H1 (cell line): ENCODE data around the gene PTPN18. TPM values are rescaled to one million over a fixed set of nuclear protein-coding genes. Genes with fewer than 3 reads are reported as not detected.

Source experiments
- CTCF ChIA-PET: fragments of 300-600 bp; sonication (Branson Sonifier 250); formaldehyde crosslinking; loops from one replicate; lab custom pipeline; 2021; ENCODE audit not compliant: partially characterized antibody; lab: Charles Lee
- POLR2A ChIA-PET: fragments of 300-600 bp; sonication (Branson Sonifier 250); formaldehyde crosslinking; loops from one replicate; lab custom pipeline; 2021; ENCODE audit warnings: inconsistent platforms; ENCODE audit not compliant: partially characterized antibody; lab: Charles Lee
- DNase-seq, 2 experiments: peaks; one replicate each; pipeline versions ENCODE4 v3.0.0 to v3.0.0-alpha.2; 2010 to 2022; ENCODE audit warnings: low spot score in 2 of 2, low read depth in 1 of 2, mixed read lengths in 1 of 2
- FAIRE-seq: peaks from 2 replicates; lab custom pipeline; 2011; peaks lifted over from hg19 to GRCh38; lab: Jason Lieb, UNC
- H2AFZ ChIP-seq: 2 replicates; pipeline ENCODE4 v1.8.1; 2012; ENCODE audit warnings: low read length, inconsistent platforms
- H2AK5ac ChIP-seq: 2 replicates; pipeline ENCODE4 v1.6.1; 2013; ENCODE audit warnings: low read depth, low read length
- H2BK120ac ChIP-seq: replicated peaks from 2 replicates; pipeline ENCODE3; 2013; ENCODE audit warnings: low read depth, low read length, inconsistent platforms
- H2BK12ac ChIP-seq: 2 replicates; pipeline ENCODE4 v1.6.1; 2013; ENCODE audit warnings: low read depth, low read length
- H2BK15ac ChIP-seq: 2 replicates; pipeline ENCODE4 v1.6.1; 2013; ENCODE audit warnings: low read length
- H2BK20ac ChIP-seq: 2 replicates; pipeline ENCODE4 v1.6.1; 2013; ENCODE audit warnings: low read length
- H2BK5ac ChIP-seq: 2 replicates; pipeline ENCODE4 v1.6.1; 2013; ENCODE audit warnings: low read depth, low read length
- H3K14ac ChIP-seq: 2 replicates; pipeline ENCODE4 v1.6.1; 2013; ENCODE audit warnings: inconsistent platforms; ENCODE audit not compliant: insufficient read length
- H3K18ac ChIP-seq: 2 replicates; pipeline ENCODE4 v1.6.1; 2013; ENCODE audit warnings: low read length; ENCODE audit errors: extremely low read depth
- H3K23ac ChIP-seq: 2 replicates; pipeline ENCODE4 v1.6.1; 2013; ENCODE audit warnings: inconsistent platforms; ENCODE audit not compliant: insufficient read length
- H3K23me2 ChIP-seq: 2 replicates; pipeline ENCODE4 v1.6.1; 2013; ENCODE audit warnings: low read depth, low read length
- H3K27ac ChIP-seq: 2 replicates; pipeline ENCODE4 v1.6.1; 2011; ENCODE audit warnings: low read depth, low read length, inconsistent platforms
- H3K27me3 ChIP-seq, 4 experiments: replicated peaks in 1 of 4; 1 replicate in 1 of 4; 2 replicates in 3 of 4; pipeline versions ENCODE4 v1.6.1 to v1.8.1; 2011 to 2013; ENCODE audit warnings: low read length in 3 of 4, mild to moderate bottlenecking in 3 of 4, inconsistent platforms in 2 of 4, mixed read lengths in 2 of 4, moderate library complexity in 1 of 4; ENCODE audit not compliant: control insufficient read depth in 3 of 4, insufficient read depth in 3 of 4; ENCODE audit errors: extremely low read depth in 1 of 4
- H3K36me3 ChIP-seq, 4 experiments: 2 replicates each; pipeline versions ENCODE4 v1.6.1 to v1.8.1; 2011 to 2013; ENCODE audit warnings: mild to moderate bottlenecking in 4 of 4, low read length in 3 of 4, moderate library complexity in 2 of 4, control low read depth in 1 of 4, inconsistent platforms in 1 of 4; ENCODE audit not compliant: insufficient read depth in 4 of 4, control insufficient read depth in 2 of 4
- H3K4ac ChIP-seq: replicated peaks from 2 replicates; pipeline ENCODE3; 2013; ENCODE audit warnings: low read length, low read depth, mixed read lengths, inconsistent platforms; ENCODE audit not compliant: insufficient read length
- H3K4me1 ChIP-seq, 4 experiments: replicated peaks in 1 of 4; 1 replicate in 1 of 4; 2 replicates in 3 of 4; pipeline versions ENCODE4 v1.6.1 to v1.8.1; 2011 to 2013; ENCODE audit warnings: low read length in 3 of 4, inconsistent platforms in 2 of 4, mixed read lengths in 1 of 4; ENCODE audit not compliant: insufficient read depth in 4 of 4, control insufficient read depth in 3 of 4
- H3K4me2 ChIP-seq, 2 experiments: 2 replicates each; pipeline versions ENCODE4 v1.6.1 to v1.8.1; 2011 to 2013; ENCODE audit warnings: low read depth in 2 of 2, low read length in 2 of 2, control low read depth in 1 of 2, inconsistent platforms in 1 of 2, mild to moderate bottlenecking in 1 of 2; ENCODE audit not compliant: insufficient read depth in 1 of 2
- H3K4me3 ChIP-seq, 4 experiments: fragments of 200-600, 300-600 bp in 1 of 4; sonication (generic), shearing (Covaris generic), sonication (Bioruptor Twin) in 1 of 4; 2 replicates each; pipeline versions ENCODE4 v1.5.1 to v1.8.1; 2011 to 2016; ENCODE audit warnings: low read length in 4 of 4, low read depth in 3 of 4, control low read depth in 2 of 4, inconsistent platforms in 2 of 4, mild to moderate bottlenecking in 2 of 4, mixed read lengths in 1 of 4, moderate library complexity in 1 of 4; ENCODE audit not compliant: insufficient read depth in 2 of 4; ENCODE audit errors: extremely low read depth in 1 of 4
- H3K56ac ChIP-seq: replicated peaks from 2 replicates; pipeline ENCODE3; 2013; ENCODE audit warnings: low read depth, mild to moderate bottlenecking, mixed read lengths, low read length, inconsistent platforms; ENCODE audit not compliant: insufficient read length
- H3K79me1 ChIP-seq: 2 replicates; pipeline ENCODE4 v1.6.1; 2013; ENCODE audit warnings: low read depth, low read length, control low read depth
- H3K79me2 ChIP-seq, 2 experiments: 2 replicates each; pipeline versions ENCODE4 v1.6.1 to v1.8.1; 2012 to 2013; ENCODE audit warnings: low read length in 2 of 2, mild to moderate bottlenecking in 2 of 2, inconsistent platforms in 1 of 2; ENCODE audit not compliant: insufficient read depth in 2 of 2, control insufficient read depth in 1 of 2
- H3K9ac ChIP-seq, 4 experiments: replicated peaks in 1 of 4; 1 replicate in 1 of 4; 2 replicates in 3 of 4; pipeline versions ENCODE4 v1.6.1 to v1.8.1; 2011 to 2013; ENCODE audit warnings: low read depth in 3 of 4, low read length in 3 of 4, control low read depth in 2 of 4, mild to moderate bottlenecking in 2 of 4, moderate library complexity in 2 of 4, inconsistent platforms in 1 of 4; ENCODE audit errors: extremely low read depth in 1 of 4
- H3K9me3 ChIP-seq, 2 experiments: 2 replicates each; pipeline versions ENCODE4 v1.6.1 to v1.8.1; 2012 to 2013; ENCODE audit warnings: mild to moderate bottlenecking in 2 of 2, moderate library complexity in 2 of 2, control low read depth in 1 of 2, inconsistent platforms in 1 of 2, low read depth in 1 of 2, low read length in 1 of 2, mixed read lengths in 1 of 2; ENCODE audit not compliant: insufficient read depth in 2 of 2
- H4K20me1 ChIP-seq, 2 experiments: replicated peaks in 1 of 2; 2 replicates each; pipeline versions ENCODE3 to v1.8.1; 2011 to 2013; ENCODE audit warnings: inconsistent platforms in 2 of 2, low read length in 2 of 2, mild to moderate bottlenecking in 1 of 2; ENCODE audit not compliant: insufficient read depth in 2 of 2, control insufficient read depth in 1 of 2
- H4K5ac ChIP-seq: 2 replicates; pipeline ENCODE4 v1.6.1; 2013; ENCODE audit warnings: low read length, low read depth, mixed read lengths, inconsistent platforms; ENCODE audit not compliant: insufficient read length
- H4K8ac ChIP-seq: 2 replicates; pipeline ENCODE4 v1.8.0; 2013; ENCODE audit warnings: mild to moderate bottlenecking, moderate library complexity, low read length, inconsistent platforms; ENCODE audit not compliant: insufficient read depth; ENCODE audit errors: extremely low read depth
- H4K91ac ChIP-seq: replicated peaks from 2 replicates; pipeline ENCODE3; 2013; ENCODE audit warnings: low read length, mixed read lengths, inconsistent platforms; ENCODE audit not compliant: insufficient read length
- BACH1 ChIP-seq: IDR thresholded peaks from 2 replicates; pipeline ENCODE4 v1.6.1; 2012; ENCODE audit warnings: low read length, improper control_type of control experiment
- RAD21 ChIP-seq, 2 experiments: IDR thresholded peaks in 1 of 2; conservative IDR thresholded peaks in 1 of 2; 2 replicates each; pipeline ENCODE4 v1.6.1; 2011; ENCODE audit warnings: low read depth in 2 of 2, low read length in 2 of 2, improper control_type of control experiment in 1 of 2, inconsistent platforms in 1 of 2, mild to moderate bottlenecking in 1 of 2, moderate library complexity in 1 of 2
- WGBS, 2 experiments: shearing (Covaris generic) in 1 of 2; methylation state at CpG; one replicate each; pipeline versions ENCODE4 v1.1.6 to v1.1.7; 2013 to 2015; ENCODE audit warnings: low lambda C conversion rate in 2 of 2, mixed read lengths in 2 of 2, inconsistent platforms in 1 of 2, low coverage in 1 of 2, missing lambda C conversion rate in 1 of 2; ENCODE audit not compliant: insufficient replicate concordance in 2 of 2, insufficient coverage in 1 of 2, insufficient read length in 1 of 2; ENCODE audit errors: extremely low coverage in 1 of 2, missing lambda C conversion rate in 1 of 2; 5-methylcytosine and 5-hydroxymethylcytosine counted together
- polyA plus RNA-seq, 7 experiments: library from polyadenylated mRNA; depleted of rRNA in 3 of 7; stranded (reverse) in 5 of 7; unstranded in 2 of 7; fragments of >200 nt in 5 of 7; fragments of 200-250 nt in 2 of 7; gene quantifications; 1 replicate in 5 of 7; 2 replicates in 1 of 7; 4 replicates in 1 of 7; pipeline versions ENCODE4 v1.2.1 to v1.2.3, GENCODE V29; 2011 to 2013; ENCODE audit warnings: missing spikeins in 2 of 7, mixed read lengths in 2 of 7
- total RNA-seq: library from RNA; stranded (reverse); fragmentation: NEBNext Ultra II Directional; extraction: Animal tissue kit (Norgen Biotek cat#: 25700); gene quantifications from 2 replicates; pipeline ENCODE4 v1.2.1, GENCODE V29; 2021

PTPN18 gene
- total and polyA plus RNA-seq, 2 of the 8 experiments (the other 6 are each of a cell fraction or from before 2014, with no cell fraction given), result 13.2 to 14.7 TPM

DNA sequence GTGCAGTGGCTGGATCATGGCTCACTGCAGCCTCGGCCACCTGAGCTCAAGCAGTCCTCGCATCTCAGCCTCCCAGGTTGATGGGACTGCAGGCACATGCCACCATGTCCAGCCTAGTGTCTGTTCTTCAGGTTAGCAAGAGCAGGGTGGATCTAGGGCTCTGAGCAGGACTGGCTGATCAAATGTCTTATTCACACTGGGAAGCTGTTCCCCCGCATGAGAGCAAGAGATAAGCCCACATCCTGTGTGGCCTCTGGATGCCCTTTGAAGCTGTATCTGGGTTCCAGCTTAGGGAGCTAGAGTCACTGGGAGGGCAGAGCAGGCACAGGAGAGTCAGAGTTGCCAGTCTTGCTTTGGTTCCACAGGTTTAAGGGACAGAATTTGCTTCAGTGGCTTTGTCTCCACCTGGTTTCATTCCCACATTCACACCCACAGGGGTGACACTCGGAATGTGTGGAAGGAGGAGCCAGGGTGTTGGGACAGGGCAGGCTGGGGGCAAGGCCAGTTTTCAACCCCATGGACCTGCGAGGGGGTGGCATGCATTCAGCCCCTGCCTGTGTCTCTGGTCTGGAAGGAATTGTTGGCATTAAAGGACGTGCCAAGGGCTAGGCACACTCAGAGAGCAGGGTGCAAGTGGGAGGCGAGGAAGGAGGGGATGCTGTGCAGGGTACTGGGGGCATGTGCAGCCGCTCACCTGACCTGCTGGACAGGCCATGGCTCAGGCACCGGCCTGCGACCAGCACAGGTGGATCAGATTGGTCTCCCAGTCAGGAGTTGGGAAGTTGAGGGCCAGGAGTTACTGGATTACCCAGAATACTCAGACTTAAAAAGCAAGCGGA, 24.5 kb downstream of the PTPN18 start:
- H4K8ac ChIP-seq, result no peak overlapping the region
- WGBS, 2 experiments, result 86% methylated on average over 11 of the region's 11 CpGs; no CpG with 5 or more reads in 1 of the 2 experiments
- ChIA-PET POLR2A (no interaction called here), CTCF (interaction anchor here (3.6 kb wide), 1 partner anchor 9 kb away, joined by 34 read pairs; no protein-coding TSS in a partner anchor)
- no peaks in the 10 kb centered on the region for H3K27me3 ChIP-seq
- H2AFZ ChIP-seq, result no peak overlapping the region
- H3K79me2 ChIP-seq, result no peaks in the 10 kb centered on the region
- no peak overlapping the region for H3K4me2 ChIP-seq
- FAIRE-seq (no peak), DNase-seq (no peak)
- H4K20me1 ChIP-seq, result peaks cover 0 to 4% of the 10 kb centered on the region in 2 experiments
- H3K79me1 ChIP-seq, result no peaks in the 10 kb centered on the region
- TF ChIP-seq RAD21 (IDR thresholded peaks at IDR 0.05 in 1 of 2, conservative IDR thresholded peaks at IDR 0.05 in 1 of 2; ENCODE audit: low read depth in 2 of 2, low read length in 2 of 2) (no peak), BACH1 (no peak)
- H4K91ac ChIP-seq, result no peak overlapping the region
- H3K18ac ChIP-seq, result no peak overlapping the region
- no peak overlapping the region for H3K9ac ChIP-seq
- H2BK20ac ChIP-seq, result no peak overlapping the region
- no peaks in the 10 kb centered on the region for H3K23me2 ChIP-seq
- H3K4me1 ChIP-seq, result no peaks in the 10 kb centered on the region
- H3K4me3 ChIP-seq, result no peak overlapping the region
- H2BK15ac ChIP-seq, result no peak overlapping the region
- H2BK12ac ChIP-seq, result no peak overlapping the region
- no peak overlapping the region for H2AK5ac ChIP-seq
- H4K5ac ChIP-seq, result no peak overlapping the region
- H3K14ac ChIP-seq, result no peak overlapping the region
- H2BK5ac ChIP-seq, result no peak overlapping the region
- no peak overlapping the region for H3K27ac ChIP-seq
- no peak overlapping the region for H3K23ac ChIP-seq
- no peaks in the 10 kb centered on the region for H3K36me3 ChIP-seq
- no peaks in the 10 kb centered on the region for H3K9me3 ChIP-seq
- H3K56ac ChIP-seq, result no peak overlapping the region
- H3K4ac ChIP-seq, result no peak overlapping the region
- no peak overlapping the region for H2BK120ac ChIP-seq
